Amniotic epithelial cell (primary cell): Measurements from ENCODE around the gene FOXJ3.

Experiments used
- DNase-seq: peaks from one replicate; pipeline ENCODE4 v3.0.0-alpha.2; 2010; ENCODE audit warnings: low read depth

FOXJ3 gene

GRCh38 chr1:42143896-42144710 lies 190.9 kb downstream of the FOXJ3 start:
- DNase-seq: no peak

GRCh38 chr1:42142894-42143675 lies 191.9 kb downstream of the FOXJ3 start:
- no peak for DNase-seq

GRCh38 chr1:42141978-42142377 lies 193.1 kb downstream of the FOXJ3 start:
- DNase-seq: no peak

- DNase-seq: no peak
Measured at GRCh38 chr1:42140191-42140590, 194.8 kb downstream of the FOXJ3 start.

GRCh38 chr1:42139444-42139843 lies 195.6 kb downstream of the FOXJ3 start:
- DNase-seq: no peak

GRCh38 chr1:42138586-42138985 lies 196.4 kb downstream of the FOXJ3 start:
- no peak for DNase-seq

GRCh38 chr1:42137766-42138165 lies 197.3 kb downstream of the FOXJ3 start:
- no peak for DNase-seq

- DNase-seq: no peak
Measured at GRCh38 chr1:42136466-42136865, 198.6 kb downstream of the FOXJ3 start.

GRCh38 chr1:42135426-42135825 lies 199.6 kb downstream of the FOXJ3 start:
- peak; percentile 30 for DNase-seq

GRCh38 chr1:42133809-42134526 lies 201.1 kb downstream of the FOXJ3 start:
- no peak for DNase-seq

GRCh38 chr1:42133390-42133789 lies 201.6 kb downstream of the FOXJ3 start:
- no peak for DNase-seq

- DNase-seq: no peak
Measured at GRCh38 chr1:42130061-42130660, 204.9 kb downstream of the FOXJ3 start.

- DNase-seq: no peak
Measured at GRCh38 chr1:42128964-42129363, 206.1 kb downstream of the FOXJ3 start.

GRCh38 chr1:42128499-42128898 lies 206.5 kb downstream of the FOXJ3 start:
- DNase-seq: no peak

GRCh38 chr1:42127767-42128166 lies 207.3 kb downstream of the FOXJ3 start:
- DNase-seq: no peak
